ENCODE measurements around the gene MOB3B. TPM values are rescaled to one million over a fixed set of nuclear protein-coding genes. Genes with fewer than 3 reads are reported as not detected.

MOB3B gene
- total RNA-seq, 1 experiment from 2014 or later, result 0.19 TPM

DNA sequence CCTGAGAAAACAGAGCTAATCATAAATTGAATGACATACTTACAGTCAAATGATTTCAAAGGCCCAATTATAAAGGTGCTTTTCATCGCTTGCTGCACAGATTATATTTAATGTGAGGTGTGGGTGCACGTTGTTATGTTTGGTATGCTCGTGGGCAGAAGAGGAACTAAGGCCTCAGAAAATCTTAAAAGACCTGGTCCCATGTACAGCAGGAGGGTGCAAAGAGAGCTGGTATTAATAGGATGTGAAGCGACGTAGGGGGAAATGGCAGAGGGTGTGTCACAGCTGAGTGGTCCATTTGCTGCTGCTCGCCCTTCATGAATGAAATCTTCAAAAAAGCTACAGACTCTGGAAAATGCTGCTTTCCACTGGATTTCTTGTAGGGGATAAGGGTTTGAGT lies 46.0 kb downstream of the MOB3B start:
- Histone ChIP-seq H3K36me3 (ENCODE audit: insufficient read depth, low read length, poor library complexity, severe bottlenecking) (no peaks in the 10 kb centered on the region), H3K4me1 (ENCODE audit: insufficient read depth, low read length, poor library complexity, severe bottlenecking) (no peaks in the 10 kb centered on the region), H3K27ac (ENCODE audit: low read depth, low read length, poor library complexity, severe bottlenecking) (no peak overlapping the region), H3K9me3 (ENCODE audit: low read depth, low read length, poor library complexity, severe bottlenecking) (no peaks in the 10 kb centered on the region), H3K27me3 (replicated peaks; ENCODE audit: insufficient read depth, low read depth, low read length, poor library complexity) (no peaks in the 10 kb centered on the region), H3K4me3 (ENCODE audit: low read depth, low read length, poor library complexity, severe bottlenecking) (no peak overlapping the region)
- CTCF ChIA-PET, result no interaction called here
- BruUV-seq (replicated peaks), result no TSS peak
- POLR2A ChIA-PET (ENCODE audit: low non-redundant PET), result no interaction called here
- DNase-seq (ENCODE audit: low spot score), result no peak
- TF ChIP-seq, protein P1, sequence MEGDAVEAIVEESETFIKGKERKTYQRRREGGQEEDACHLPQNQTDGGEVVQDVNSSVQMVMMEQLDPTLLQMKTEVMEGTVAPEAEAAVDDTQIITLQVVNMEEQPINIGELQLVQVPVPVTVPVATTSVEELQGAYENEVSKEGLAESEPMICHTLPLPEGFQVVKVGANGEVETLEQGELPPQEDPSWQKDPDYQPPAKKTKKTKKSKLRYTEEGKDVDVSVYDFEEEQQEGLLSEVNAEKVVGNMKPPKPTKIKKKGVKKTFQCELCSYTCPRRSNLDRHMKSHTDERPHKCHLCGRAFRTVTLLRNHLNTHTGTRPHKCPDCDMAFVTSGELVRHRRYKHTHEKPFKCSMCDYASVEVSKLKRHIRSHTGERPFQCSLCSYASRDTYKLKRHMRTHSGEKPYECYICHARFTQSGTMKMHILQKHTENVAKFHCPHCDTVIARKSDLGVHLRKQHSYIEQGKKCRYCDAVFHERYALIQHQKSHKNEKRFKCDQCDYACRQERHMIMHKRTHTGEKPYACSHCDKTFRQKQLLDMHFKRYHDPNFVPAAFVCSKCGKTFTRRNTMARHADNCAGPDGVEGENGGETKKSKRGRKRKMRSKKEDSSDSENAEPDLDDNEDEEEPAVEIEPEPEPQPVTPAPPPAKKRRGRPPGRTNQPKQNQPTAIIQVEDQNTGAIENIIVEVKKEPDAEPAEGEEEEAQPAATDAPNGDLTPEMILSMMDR (conservative IDR thresholded peaks at IDR 0.05; ENCODE audit: low read depth, low read length), result no peak
- no peak for TF ChIP-seq EZH2 (IDR thresholded peaks at IDR 0.05; ENCODE audit: borderline replicate concordance, low read depth, low read length, poor library complexity, severe bottlenecking)
- intact Hi-C loops (cut with micrococcal nuclease; ENCODE audit: unreplicated experiment), result no loop called here

- BruUV-seq (replicated peaks), result no TSS peak
- ChIA-PET POLR2A (ENCODE audit: low non-redundant PET) (no interaction called here), CTCF (interaction anchor here (0.7 kb wide), 1 partner anchor 63 kb away, joined by 6 read pairs; no protein-coding TSS in a partner anchor)
- Histone ChIP-seq H3K4me1 (ENCODE audit: insufficient read depth, low read length, poor library complexity, severe bottlenecking) (no peaks in the 10 kb centered on the region), H3K4me3 (ENCODE audit: low read depth, low read length, poor library complexity, severe bottlenecking) (no peak overlapping the region), H3K27me3 (replicated peaks; ENCODE audit: insufficient read depth, low read depth, low read length, poor library complexity) (no peaks in the 10 kb centered on the region), H3K27ac (ENCODE audit: low read depth, low read length, poor library complexity, severe bottlenecking) (no peak overlapping the region), H3K36me3 (ENCODE audit: insufficient read depth, low read length, poor library complexity, severe bottlenecking) (no peaks in the 10 kb centered on the region), H3K9me3 (ENCODE audit: low read depth, low read length, poor library complexity, severe bottlenecking) (no peaks in the 10 kb centered on the region)
- intact Hi-C loops (cut with micrococcal nuclease; ENCODE audit: unreplicated experiment), result no loop called here
- TF ChIP-seq EZH2 (IDR thresholded peaks at IDR 0.05; ENCODE audit: borderline replicate concordance, low read depth, low read length, poor library complexity, severe bottlenecking), result no peak
- TF ChIP-seq, protein P1 (conservative IDR thresholded peaks at IDR 0.05; ENCODE audit: low read depth, low read length), result no peak
- no peak for DNase-seq (ENCODE audit: low spot score)
Observed at GRCh38 chr9:27482709-27483108, 46.9 kb downstream of the MOB3B start.

DNA sequence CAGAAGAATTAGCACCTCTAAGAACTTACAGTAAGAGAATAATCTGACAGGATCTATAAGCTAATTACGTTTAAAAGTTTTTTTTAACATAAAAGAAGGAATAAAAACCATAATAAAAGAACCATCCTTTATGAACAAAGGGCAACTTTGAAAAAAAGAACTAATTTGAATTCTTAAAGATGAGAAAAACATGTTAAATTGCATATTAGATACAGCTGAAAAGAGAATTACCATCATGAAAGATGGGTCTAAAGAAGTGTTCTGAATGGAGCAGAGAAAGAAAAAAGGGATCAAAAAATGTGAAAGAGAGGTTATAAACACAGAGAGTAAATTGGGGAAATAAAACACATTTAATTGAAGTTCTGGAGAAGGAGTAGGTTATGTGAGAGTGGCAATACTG lies 51.3 kb downstream of the MOB3B start:
- no peak for TF ChIP-seq EZH2 (IDR thresholded peaks at IDR 0.05; ENCODE audit: borderline replicate concordance, low read depth, low read length, poor library complexity, severe bottlenecking)
- TF ChIP-seq, protein P1 (conservative IDR thresholded peaks at IDR 0.05; ENCODE audit: low read depth, low read length), result no peak
- Histone ChIP-seq H3K4me1 (ENCODE audit: insufficient read depth, low read length, poor library complexity, severe bottlenecking) (no peaks in the 10 kb centered on the region), H3K27me3 (replicated peaks; ENCODE audit: insufficient read depth, low read depth, low read length, poor library complexity) (no peaks in the 10 kb centered on the region), H3K27ac (ENCODE audit: low read depth, low read length, poor library complexity, severe bottlenecking) (no peak overlapping the region), H3K4me3 (ENCODE audit: low read depth, low read length, poor library complexity, severe bottlenecking) (no peak overlapping the region), H3K9me3 (ENCODE audit: low read depth, low read length, poor library complexity, severe bottlenecking) (no peaks in the 10 kb centered on the region), H3K36me3 (ENCODE audit: insufficient read depth, low read length, poor library complexity, severe bottlenecking) (no peaks in the 10 kb centered on the region)
- DNase-seq (ENCODE audit: low spot score), result no peak
- POLR2A ChIA-PET (ENCODE audit: low non-redundant PET), result no interaction called here
- intact Hi-C loops (cut with micrococcal nuclease; ENCODE audit: unreplicated experiment), result no loop called here
- CTCF ChIA-PET, result no interaction called here
- BruUV-seq (replicated peaks), result no TSS peak
